Neural progenitor cell (in vitro differentiated cells): ENCODE data around the gene GABRG3. TPM values are rescaled to one million over a fixed set of nuclear protein-coding genes. Genes with fewer than 3 reads are reported as not detected.
A peak's percentile ranks its signal among the peaks of the same experiment; 100 is the strongest.

Experiments
- DNase-seq: peaks from one replicate; pipeline ENCODE4 v3.0.0-alpha.2; 2016; ENCODE audit warnings: low spot score
- H2AFZ ChIP-seq: fragments of 200-600 bp; sonication (generic); replicated peaks from 2 replicates; pipeline ENCODE4 v1.6.1; 2016; ENCODE audit warnings: antibody characterized with exemption
- H3F3A ChIP-seq: fragments of 200-600 bp; sonication (generic); 2 replicates; pipeline ENCODE4 v1.6.1; 2016; ENCODE audit warnings: antibody characterized with exemption, low read depth
- H3K27ac ChIP-seq: fragments of 200-600 bp; sonication (generic); 2 replicates; pipeline ENCODE4 v1.5.1; 2016; ENCODE audit warnings: mild to moderate bottlenecking
- H3K27me3 ChIP-seq: fragments of 200-600 bp; sonication (generic); 2 replicates; pipeline ENCODE4 v1.6.1; 2016; ENCODE audit warnings: mild to moderate bottlenecking, moderate library complexity
- H3K36me3 ChIP-seq: fragments of 200-600 bp; sonication (generic); 2 replicates; pipeline ENCODE4 v1.5.1; 2016
- H3K4me1 ChIP-seq: fragments of 200-600 bp; sonication (generic); 2 replicates; pipeline ENCODE4 v1.6.1; 2016; ENCODE audit warnings: mixed run types
- H3K4me2 ChIP-seq: fragments of 200-600 bp; sonication (generic); 2 replicates; pipeline ENCODE4 v1.6.1; 2016
- H3K4me3 ChIP-seq: fragments of 200-600 bp; sonication (generic); 2 replicates; pipeline ENCODE4 v1.5.1; 2016
- H3K79me2 ChIP-seq: fragments of 200-600 bp; sonication (generic); 2 replicates; pipeline ENCODE4 v1.6.1; 2016; ENCODE audit warnings: low read depth
- H3K9ac ChIP-seq: fragments of 200-600 bp; sonication (generic); 2 replicates; pipeline ENCODE4 v1.6.1; 2016
- H3K9me3 ChIP-seq: fragments of 200-600 bp; sonication (generic); 2 replicates; pipeline ENCODE4 v1.5.1; 2016; ENCODE audit warnings: low read depth
- H4K20me1 ChIP-seq: fragments of 200-600 bp; sonication (generic); 2 replicates; pipeline ENCODE4 v1.6.1; 2016; ENCODE audit warnings: low read depth
- H3K27ac Mint-ChIP-seq: 3 replicates; pipeline ENCODE4 v1.8.0; 2021; ENCODE audit warnings: mixed read lengths
- H3K27me3 Mint-ChIP-seq: 2 replicates; pipeline ENCODE4 v1.8.0; 2022; ENCODE audit warnings: low read depth, mild to moderate bottlenecking, inconsistent platforms, moderate library complexity, mixed read lengths; ENCODE audit not compliant: insufficient read depth
- H3K36me3 Mint-ChIP-seq: 3 replicates; pipeline ENCODE4 v1.8.0; 2021; ENCODE audit warnings: mixed read lengths
- H3K4me1 Mint-ChIP-seq: 3 replicates; pipeline ENCODE4 v1.8.0; 2021; ENCODE audit warnings: mixed read lengths
- H3K4me3 Mint-ChIP-seq: 3 replicates; pipeline ENCODE4 v1.8.0; 2021; ENCODE audit warnings: mild to moderate bottlenecking, moderate library complexity, mixed read lengths
- H3K9me3 Mint-ChIP-seq: 3 replicates; pipeline ENCODE4 v1.8.0; 2020; ENCODE audit warnings: mixed read lengths
- CTCF ChIP-seq: fragments of 200-600 bp; sonication (generic); IDR thresholded peaks from 2 replicates; pipeline ENCODE4 v1.5.1; 2017; ENCODE audit warnings: antibody characterized with exemption, mild to moderate bottlenecking
- EZH2 ChIP-seq: fragments of 200-600 bp; sonication (generic); IDR thresholded peaks from 2 replicates; pipeline ENCODE4 v1.6.1; 2017; ENCODE audit warnings: antibody characterized with exemption, mild to moderate bottlenecking, moderate library complexity
- EZH2phosphoT487 ChIP-seq: fragments of 200-600 bp; sonication (generic); IDR thresholded peaks from 2 replicates; pipeline ENCODE4 v1.6.1; 2017; ENCODE audit warnings: antibody characterized with exemption
- total RNA-seq: library from RNA; depleted of rRNA; stranded (reverse); fragments of >200 nt; gene quantifications from 2 replicates; pipeline ENCODE4 v1.2.3, GENCODE V29; 2015; ENCODE audit warnings: low replicate concordance

The GABRG3 gene
- total RNA-seq, 1 donor from 2014 or later, result 3.4 TPM

- H3K36me3 ChIP-seq, result no peaks in the 10 kb centered on the region
- H3K27me3 Mint-ChIP-seq, result peaks cover 6% of the 10 kb centered on the region
- no peaks in the 10 kb centered on the region for H3K79me2 ChIP-seq
- no peak overlapping the region for H3K4me2 ChIP-seq
- no peak overlapping the region for H3K9ac ChIP-seq
- H3K9me3 Mint-ChIP-seq, result no peaks in the 10 kb centered on the region
- H3K4me3 Mint-ChIP-seq, result no peak overlapping the region
- H3K27me3 ChIP-seq, result no peaks in the 10 kb centered on the region
- no peaks in the 10 kb centered on the region for H4K20me1 ChIP-seq
- H3K9me3 ChIP-seq, result no peaks in the 10 kb centered on the region
- TF ChIP-seq EZH2 (no peak), EZH2phosphoT487 (no peak), CTCF (no peak)
- no peaks in the 10 kb centered on the region for H3K36me3 Mint-ChIP-seq
- H3K27ac ChIP-seq, result no peak overlapping the region
- H3F3A ChIP-seq, result no peaks in the 10 kb centered on the region
- DNase-seq, result no peak
- H3K4me3 ChIP-seq, result no peak overlapping the region
- peak overlapping the region; percentile 88 for H3K27ac Mint-ChIP-seq
- H2AFZ ChIP-seq, result no peak overlapping the region
- H3K4me1 Mint-ChIP-seq, result peaks cover 1% of the 10 kb centered on the region
- no peaks in the 10 kb centered on the region for H3K4me1 ChIP-seq
Observed at GRCh38 chr15:27054426-27054825, 83.4 kb downstream of the GABRG3 start.

GRCh38 chr15:27057904-27058645 lies 87.1 kb downstream of the GABRG3 start:
- TF ChIP-seq CTCF, result no peak
- Histone ChIP-seq H2AFZ (no peak overlapping the region), H3K4me3 (no peak overlapping the region), H3K4me2 (no peak overlapping the region), H3K79me2 (no peaks in the 10 kb centered on the region), H4K20me1 (no peaks in the 10 kb centered on the region), H3K27me3 (no peaks in the 10 kb centered on the region), H3K9me3 (no peaks in the 10 kb centered on the region), H3K4me1 (no peaks in the 10 kb centered on the region), H3K9ac (no peak overlapping the region), H3K27ac (no peak overlapping the region), H3K36me3 (no peaks in the 10 kb centered on the region), H3F3A (no peaks in the 10 kb centered on the region)
- H3K9me3 Mint-ChIP-seq, result no peaks in the 10 kb centered on the region
- peaks cover 5% of the 10 kb centered on the region for H3K4me1 Mint-ChIP-seq
- no peak overlapping the region for H3K4me3 Mint-ChIP-seq
- H3K36me3 Mint-ChIP-seq, result no peaks in the 10 kb centered on the region
- H3K27ac Mint-ChIP-seq, result no peak overlapping the region
- no peak for DNase-seq
- peaks cover 3% of the 10 kb centered on the region for H3K27me3 Mint-ChIP-seq

- Histone ChIP-seq H4K20me1 (no peaks in the 10 kb centered on the region), H3K27me3 (no peaks in the 10 kb centered on the region), H3K4me2 (no peak overlapping the region), H2AFZ (no peak overlapping the region), H3K9ac (no peak overlapping the region), H3K4me3 (no peak overlapping the region), H3K27ac (no peak overlapping the region), H3K9me3 (no peaks in the 10 kb centered on the region), H3K4me1 (no peaks in the 10 kb centered on the region), H3F3A (no peaks in the 10 kb centered on the region), H3K79me2 (no peaks in the 10 kb centered on the region), H3K36me3 (no peaks in the 10 kb centered on the region)
- Mint-ChIP-seq H3K4me1 (peaks cover 7% of the 10 kb centered on the region), H3K27me3 (peaks cover 3% of the 10 kb centered on the region), H3K27ac (no peak overlapping the region), H3K4me3 (no peak overlapping the region), H3K36me3 (no peaks in the 10 kb centered on the region), H3K9me3 (no peaks in the 10 kb centered on the region)
- no peak for TF ChIP-seq EZH2phosphoT487
- no peak for TF ChIP-seq CTCF
- no peak for TF ChIP-seq EZH2
- no peak for DNase-seq
Observed at GRCh38 chr15:27058939-27059338, 88.0 kb downstream of the GABRG3 start.
